H54 (cell line): ENCODE measurements around the gene ACAT2.

Experiments
- DNase-seq: peaks from one replicate; pipeline ENCODE4 v3.0.0; 2011; ENCODE audit warnings: low spot score, mixed read lengths; ENCODE audit not compliant: insufficient read length
- FAIRE-seq: peaks from 3 replicates; lab custom pipeline; 2011; peaks lifted over from hg19 to GRCh38; lab: Jason Lieb, UNC
- POLR2A ChIP-seq: IDR thresholded peaks from 2 replicates; pipeline ENCODE4 v1.6.1; 2011; ENCODE audit warnings: low read depth, mild to moderate bottlenecking, low read length

ACAT2 gene

GRCh38 chr6:159751448-159751847, 10.4 kb upstream of the ACAT2 start:
- no peak for TF ChIP-seq POLR2A
- DNase-seq, result no peak
- FAIRE-seq, result no peak

GRCh38 chr6:159753081-159753872, 8.6 kb upstream of the ACAT2 start:
- no peak for TF ChIP-seq POLR2A
- no peak for DNase-seq
- FAIRE-seq, result no peak

GRCh38 chr6:159754401-159754800, 7.4 kb upstream of the ACAT2 start:
- no peak for TF ChIP-seq POLR2A
- DNase-seq, result no peak
- no peak for FAIRE-seq

DNA sequence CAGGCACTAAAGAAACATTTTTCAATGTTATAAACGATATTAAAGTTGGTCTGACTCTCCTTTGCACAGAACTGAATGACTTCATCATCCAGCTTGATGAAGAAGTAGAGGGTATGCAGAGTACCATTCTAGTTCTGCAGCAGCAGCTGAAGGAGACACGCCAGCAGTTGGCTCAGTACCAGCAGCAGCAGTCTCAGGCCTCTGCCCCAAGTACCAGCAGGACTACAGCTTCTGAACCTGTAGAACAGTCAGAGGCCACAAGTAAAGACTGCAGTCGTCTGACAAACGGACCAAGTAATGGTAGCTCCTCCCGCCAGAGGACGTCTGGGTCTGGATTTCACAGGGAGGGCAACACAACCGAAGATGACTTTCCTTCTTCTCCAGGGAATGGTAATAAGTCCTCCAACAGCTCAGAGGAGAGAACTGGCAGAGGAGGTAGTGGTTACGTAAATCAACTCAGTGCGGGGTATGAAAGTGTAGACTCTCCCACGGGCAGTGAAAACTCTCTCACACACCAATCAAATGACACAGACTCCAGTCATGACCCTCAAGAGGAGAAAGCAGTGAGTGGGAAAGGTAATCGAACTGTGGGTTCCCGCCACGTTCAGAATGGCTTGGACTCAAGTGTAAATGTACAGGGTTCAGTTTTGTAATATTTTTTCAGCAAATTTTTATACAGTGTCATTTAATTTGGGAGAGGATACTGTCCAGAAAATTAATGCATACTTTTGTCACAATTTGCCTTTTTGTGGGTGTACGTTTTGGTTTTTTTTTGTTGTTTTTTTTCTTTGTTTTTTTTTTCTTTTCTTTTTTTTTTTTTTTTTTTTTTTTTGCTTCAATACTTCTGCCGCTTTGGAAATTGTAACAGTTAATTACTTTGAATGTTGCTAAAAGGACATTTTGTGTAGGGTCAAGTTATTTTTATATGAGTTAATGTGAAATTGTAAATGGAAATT, 6.6 kb upstream of the ACAT2 start:
- TF ChIP-seq POLR2A, result no peak
- FAIRE-seq, result no peak
- DNase-seq, result no peak

DNA sequence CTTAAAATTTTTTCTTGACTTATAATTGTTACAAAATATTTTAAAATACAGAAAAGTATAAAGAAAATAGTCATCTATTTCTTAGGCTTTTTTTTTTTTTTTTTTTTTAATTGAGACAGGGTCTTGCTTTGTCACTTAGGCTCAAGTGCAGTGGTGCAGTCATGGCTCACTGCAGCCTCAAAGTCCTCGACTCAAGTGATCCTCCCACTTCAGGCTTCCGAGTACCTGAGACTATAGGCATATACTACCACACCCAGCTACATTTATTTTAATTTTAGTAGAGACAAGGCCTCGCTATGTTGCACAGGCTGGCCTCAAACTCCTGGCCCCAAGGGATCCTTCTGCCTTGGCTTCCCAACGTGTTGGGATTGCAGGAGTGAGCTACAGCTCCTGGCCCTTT, 5.3 kb upstream of the ACAT2 start:
- no peak for FAIRE-seq
- TF ChIP-seq POLR2A, result no peak
- no peak for DNase-seq

GRCh38 chr6:159758031-159759001, 3.5 kb upstream of the ACAT2 start:
- DNase-seq, result peak; percentile 29
- FAIRE-seq, result no peak
- TF ChIP-seq POLR2A, result no peak

DNA sequence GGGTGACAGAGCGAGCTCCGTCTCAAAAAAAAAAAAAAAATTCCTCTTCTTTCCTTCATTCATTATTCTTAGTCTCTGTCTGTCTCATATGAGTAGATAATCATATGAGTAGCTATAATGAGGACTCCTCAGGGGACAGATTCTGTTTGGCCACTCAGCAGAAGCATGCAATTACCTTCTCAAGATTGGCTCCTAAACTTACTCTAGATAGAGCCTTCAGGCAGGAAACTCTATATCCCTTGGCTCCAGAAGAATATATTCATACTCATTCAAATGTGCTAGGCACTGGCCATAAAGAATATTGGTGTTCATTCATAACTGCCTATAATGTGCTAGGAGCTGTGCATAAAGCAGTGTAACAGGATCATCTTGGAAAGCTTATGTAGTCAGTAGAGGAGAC, 2.2 kb upstream of the ACAT2 start:
- TF ChIP-seq POLR2A, result no peak
- DNase-seq (no peak), FAIRE-seq (no peak)

DNA sequence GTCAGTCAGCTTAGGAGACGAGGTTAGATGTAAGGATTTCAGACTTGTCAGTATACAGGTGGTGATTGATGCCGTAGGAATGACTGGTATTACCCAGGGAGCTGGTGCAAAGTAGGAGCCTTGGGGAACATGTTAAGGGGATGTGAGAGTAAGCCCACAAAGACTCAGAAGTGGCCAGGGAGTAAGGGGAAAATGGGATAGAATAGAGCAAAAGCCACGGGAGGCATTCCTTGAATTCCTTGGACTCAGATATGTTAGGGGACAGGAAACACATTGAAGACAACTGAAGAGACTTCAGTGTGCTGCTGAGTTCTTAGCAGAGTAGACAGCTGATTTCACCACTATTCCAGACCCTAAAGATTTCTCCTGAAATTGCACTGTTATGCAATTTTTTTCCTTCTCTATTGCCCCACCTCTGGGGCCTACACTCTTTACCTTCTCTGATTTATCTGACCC, 1.2 kb upstream of the ACAT2 start:
- FAIRE-seq, result no peak
- DNase-seq, result peak; percentile 19

GRCh38 chr6:159761129-159761872, 544 bp upstream of the ACAT2 start:
- FAIRE-seq (no peak), DNase-seq (no peak)
- no peak for TF ChIP-seq POLR2A

More for the DNA sequence above, 1.2 kb upstream of the ACAT2 start:
- TF ChIP-seq POLR2A, result no peak

DNA sequence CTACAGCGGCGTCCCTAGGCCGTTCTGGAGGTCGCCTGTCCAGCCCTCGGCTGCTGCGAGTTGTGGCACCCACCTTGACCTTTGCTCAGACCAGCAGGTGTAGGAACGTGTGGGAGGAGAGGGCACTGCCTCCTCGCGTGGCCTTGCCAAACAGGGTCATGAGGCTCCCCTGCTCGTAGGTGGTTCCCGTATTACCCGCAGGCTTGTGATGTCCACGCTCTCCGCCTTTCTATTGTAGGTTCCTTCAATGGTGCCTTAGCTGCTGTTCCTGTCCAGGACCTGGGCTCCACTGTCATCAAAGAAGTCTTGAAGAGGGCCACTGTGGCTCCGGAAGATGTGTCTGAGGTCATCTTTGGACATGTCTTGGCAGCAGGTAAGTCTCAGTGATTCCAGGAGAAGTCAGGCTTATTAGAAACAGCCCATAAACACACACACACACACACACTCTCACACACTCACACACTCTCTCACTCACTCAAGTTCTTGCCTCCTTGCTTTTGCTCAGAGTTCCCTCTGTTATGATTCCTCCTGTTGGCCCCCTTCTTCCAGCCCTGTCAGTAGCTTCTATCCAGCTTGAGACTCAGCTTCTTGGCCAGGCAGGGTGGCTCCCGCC, 942 bp downstream of the ACAT2 start:
- TF ChIP-seq POLR2A, result no peak
- FAIRE-seq (no peak), DNase-seq (no peak)

GRCh38 chr6:159766906-159767305, 5.1 kb downstream of the ACAT2 start:
- DNase-seq, result no peak
- FAIRE-seq, result no peak
- TF ChIP-seq POLR2A, result no peak

DNA sequence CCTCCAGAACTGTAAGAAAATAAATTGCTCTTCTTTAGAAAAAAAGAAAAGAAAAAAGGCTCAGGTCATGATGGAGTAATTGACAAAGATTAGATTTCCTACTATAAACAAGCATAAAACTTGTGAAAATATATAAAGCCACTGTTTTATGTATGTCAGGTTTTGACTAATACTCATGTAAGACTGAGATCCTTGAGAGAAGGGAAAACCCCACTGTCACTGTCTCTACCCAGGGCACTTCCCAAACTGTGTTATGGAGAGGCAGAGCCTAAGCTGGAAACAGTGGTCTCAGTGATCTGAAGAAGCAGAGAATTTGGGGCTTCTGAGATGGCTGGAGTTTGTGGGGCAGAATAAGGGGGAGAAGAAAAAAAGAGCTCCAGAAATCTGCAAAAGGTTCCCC, 7.6 kb downstream of the ACAT2 start:
- no peak for TF ChIP-seq POLR2A
- no peak for FAIRE-seq
- no peak for DNase-seq
